Measurements from ENCODE around the gene ZSCAN12. TPM values are rescaled to one million over a fixed set of nuclear protein-coding genes. Genes with fewer than 3 reads are reported as not detected.
A peak's percentile ranks its signal among the peaks of the same experiment; 100 is the strongest.
"Not testable (repeated sequence)": the region's sequence is repeated elsewhere in the genome, so short reads cannot be mapped to it uniquely, and the experiment has no call there.

The ZSCAN12 gene
- total RNA-seq, 1 donor from 2014 or later, result 16.7 TPM

DNA sequence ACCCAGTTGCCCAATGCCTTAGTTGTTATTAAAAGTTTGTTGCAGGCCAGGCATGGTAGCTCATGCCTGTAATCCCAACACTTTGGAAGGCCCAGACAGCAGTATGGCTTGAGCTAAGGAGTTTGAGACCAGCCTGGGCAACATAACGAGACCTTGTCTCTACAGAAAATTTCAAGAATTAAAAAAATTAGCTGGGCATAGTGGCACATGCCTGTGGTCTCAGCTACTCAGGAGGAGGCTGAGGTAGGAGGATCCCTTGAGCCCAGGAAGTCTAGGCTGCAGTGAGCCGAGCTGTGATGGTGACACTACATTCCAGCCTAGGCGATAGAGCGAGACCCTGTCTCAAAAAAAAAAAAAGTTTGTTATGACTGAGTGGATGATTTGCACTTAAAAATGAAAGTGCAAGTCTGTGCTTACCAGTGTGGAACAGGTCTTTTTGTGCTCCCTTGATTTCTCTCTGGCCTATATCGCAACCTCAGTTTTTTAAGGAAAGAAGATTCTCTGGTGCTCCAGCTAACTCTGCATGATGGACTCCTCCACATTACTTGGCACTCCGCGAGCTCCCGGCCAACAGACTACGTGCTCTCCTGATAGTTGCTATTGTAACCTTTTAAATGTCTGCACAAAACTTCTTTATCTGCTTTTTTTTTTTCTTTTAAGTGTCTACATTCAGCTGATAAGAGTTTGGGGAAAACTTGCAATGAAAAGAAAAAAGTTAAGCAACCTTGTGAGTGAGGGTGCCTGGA, 27.7 kb downstream of the ZSCAN12 start:
- Mint-ChIP-seq H3K27ac (ENCODE audit: unreplicated experiment) (no peak overlapping the region), H3K4me3 (ENCODE audit: unreplicated experiment) (no peak overlapping the region), H3K36me3 (ENCODE audit: unreplicated experiment) (no peaks in the 10 kb centered on the region), H3K9me3 (ENCODE audit: unreplicated experiment) (no peaks in the 10 kb centered on the region), H3K27me3 (ENCODE audit: unreplicated experiment) (no peaks in the 10 kb centered on the region), H3K4me1 (ENCODE audit: low read depth, unreplicated experiment) (no peaks in the 10 kb centered on the region)
- DNase-seq, result no peak
- TF ChIP-seq, protein P1, sequence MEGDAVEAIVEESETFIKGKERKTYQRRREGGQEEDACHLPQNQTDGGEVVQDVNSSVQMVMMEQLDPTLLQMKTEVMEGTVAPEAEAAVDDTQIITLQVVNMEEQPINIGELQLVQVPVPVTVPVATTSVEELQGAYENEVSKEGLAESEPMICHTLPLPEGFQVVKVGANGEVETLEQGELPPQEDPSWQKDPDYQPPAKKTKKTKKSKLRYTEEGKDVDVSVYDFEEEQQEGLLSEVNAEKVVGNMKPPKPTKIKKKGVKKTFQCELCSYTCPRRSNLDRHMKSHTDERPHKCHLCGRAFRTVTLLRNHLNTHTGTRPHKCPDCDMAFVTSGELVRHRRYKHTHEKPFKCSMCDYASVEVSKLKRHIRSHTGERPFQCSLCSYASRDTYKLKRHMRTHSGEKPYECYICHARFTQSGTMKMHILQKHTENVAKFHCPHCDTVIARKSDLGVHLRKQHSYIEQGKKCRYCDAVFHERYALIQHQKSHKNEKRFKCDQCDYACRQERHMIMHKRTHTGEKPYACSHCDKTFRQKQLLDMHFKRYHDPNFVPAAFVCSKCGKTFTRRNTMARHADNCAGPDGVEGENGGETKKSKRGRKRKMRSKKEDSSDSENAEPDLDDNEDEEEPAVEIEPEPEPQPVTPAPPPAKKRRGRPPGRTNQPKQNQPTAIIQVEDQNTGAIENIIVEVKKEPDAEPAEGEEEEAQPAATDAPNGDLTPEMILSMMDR (IDR thresholded peaks at IDR 0.05; ENCODE audit: partially characterized antibody, unreplicated experiment), result no peak

DNA sequence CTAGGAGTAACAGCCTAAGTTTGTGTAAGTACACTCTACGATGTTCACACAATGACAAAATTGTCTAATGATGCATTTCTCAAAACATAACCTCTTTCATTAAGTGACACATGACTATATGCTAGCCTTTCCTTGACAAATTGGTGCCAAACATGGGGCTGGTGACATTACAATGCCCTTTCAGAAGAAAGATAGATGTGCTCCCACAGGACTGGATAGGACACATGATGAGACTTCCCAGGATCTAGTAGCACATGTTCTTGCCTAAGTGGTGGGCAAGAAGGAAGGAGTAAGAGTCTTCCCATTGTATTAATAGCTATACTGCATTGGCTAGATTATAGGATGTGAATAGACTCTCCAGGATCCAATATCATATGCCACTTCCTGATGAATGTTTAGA, 28.3 kb downstream of the ZSCAN12 start:
- DNase-seq, result no peak
- H3K36me3 Mint-ChIP-seq (ENCODE audit: unreplicated experiment), result no peaks in the 10 kb centered on the region
- no peaks in the 10 kb centered on the region for H3K9me3 Mint-ChIP-seq (ENCODE audit: unreplicated experiment)
- H3K27me3 Mint-ChIP-seq (ENCODE audit: unreplicated experiment), result no peaks in the 10 kb centered on the region
- H3K4me1 Mint-ChIP-seq (ENCODE audit: low read depth, unreplicated experiment), result no peaks in the 10 kb centered on the region
- TF ChIP-seq, protein P1 (IDR thresholded peaks at IDR 0.05; ENCODE audit: partially characterized antibody, unreplicated experiment), result no peak
- no peak overlapping the region for H3K27ac Mint-ChIP-seq (ENCODE audit: unreplicated experiment)
- no peak overlapping the region for H3K4me3 Mint-ChIP-seq (ENCODE audit: unreplicated experiment)

DNA sequence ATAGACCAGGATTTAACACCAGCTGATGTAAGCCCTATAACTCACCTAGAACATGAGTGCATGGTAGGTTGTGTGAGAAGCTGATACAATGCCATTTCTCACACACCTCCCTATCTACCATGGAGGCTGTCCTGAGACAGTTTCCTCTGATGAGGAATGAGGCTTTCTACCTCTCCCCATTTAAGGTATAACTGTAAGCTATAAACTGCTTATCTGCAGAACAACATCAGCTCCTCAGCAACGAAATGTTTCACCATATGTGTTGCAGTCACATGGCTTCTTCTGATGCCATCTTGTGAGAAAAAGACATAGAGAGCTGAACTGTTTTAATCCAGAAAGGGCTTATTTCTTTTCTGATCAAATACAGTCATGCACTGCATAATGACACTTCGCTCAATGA, 29.1 kb downstream of the ZSCAN12 start:
- H3K4me3 Mint-ChIP-seq (ENCODE audit: unreplicated experiment), result no peak overlapping the region
- DNase-seq, result no peak
- peaks cover 2% of the 10 kb centered on the region for H3K36me3 Mint-ChIP-seq (ENCODE audit: unreplicated experiment)
- H3K27me3 Mint-ChIP-seq (ENCODE audit: unreplicated experiment), result no peaks in the 10 kb centered on the region
- peak overlapping the region; percentile 40 for H3K27ac Mint-ChIP-seq (ENCODE audit: unreplicated experiment)
- H3K4me1 Mint-ChIP-seq (ENCODE audit: low read depth, unreplicated experiment), result no peaks in the 10 kb centered on the region
- no peaks in the 10 kb centered on the region for H3K9me3 Mint-ChIP-seq (ENCODE audit: unreplicated experiment)
- TF ChIP-seq, protein P1 (IDR thresholded peaks at IDR 0.05; ENCODE audit: partially characterized antibody, unreplicated experiment), result no peak

GRCh38 chr6:28369463-28369862, 30.1 kb downstream of the ZSCAN12 start:
- Mint-ChIP-seq H3K27ac (ENCODE audit: unreplicated experiment) (no peak overlapping the region), H3K4me1 (ENCODE audit: low read depth, unreplicated experiment) (no peaks in the 10 kb centered on the region), H3K4me3 (ENCODE audit: unreplicated experiment) (no peak overlapping the region), H3K9me3 (ENCODE audit: unreplicated experiment) (no peaks in the 10 kb centered on the region), H3K27me3 (ENCODE audit: unreplicated experiment) (peaks cover 3% of the 10 kb centered on the region), H3K36me3 (ENCODE audit: unreplicated experiment) (peaks cover 8% of the 10 kb centered on the region)
- DNase-seq, result no peak
- TF ChIP-seq, protein P1 (IDR thresholded peaks at IDR 0.05; ENCODE audit: partially characterized antibody, unreplicated experiment), result no peak

- no peak overlapping the region for H3K27ac Mint-ChIP-seq (ENCODE audit: unreplicated experiment)
- peaks cover 3% of the 10 kb centered on the region for H3K27me3 Mint-ChIP-seq (ENCODE audit: unreplicated experiment)
- no peaks in the 10 kb centered on the region for H3K9me3 Mint-ChIP-seq (ENCODE audit: unreplicated experiment)
- H3K4me1 Mint-ChIP-seq (ENCODE audit: low read depth, unreplicated experiment), result no peaks in the 10 kb centered on the region
- DNase-seq, result no peak
- no peak overlapping the region for H3K4me3 Mint-ChIP-seq (ENCODE audit: unreplicated experiment)
- peaks cover 8% of the 10 kb centered on the region for H3K36me3 Mint-ChIP-seq (ENCODE audit: unreplicated experiment)
- TF ChIP-seq, protein P1 (IDR thresholded peaks at IDR 0.05; ENCODE audit: partially characterized antibody, unreplicated experiment), result no peak
These were observed 31.0 kb downstream of the ZSCAN12 start for GRCh38 chr6:28368522-28368921.

DNA sequence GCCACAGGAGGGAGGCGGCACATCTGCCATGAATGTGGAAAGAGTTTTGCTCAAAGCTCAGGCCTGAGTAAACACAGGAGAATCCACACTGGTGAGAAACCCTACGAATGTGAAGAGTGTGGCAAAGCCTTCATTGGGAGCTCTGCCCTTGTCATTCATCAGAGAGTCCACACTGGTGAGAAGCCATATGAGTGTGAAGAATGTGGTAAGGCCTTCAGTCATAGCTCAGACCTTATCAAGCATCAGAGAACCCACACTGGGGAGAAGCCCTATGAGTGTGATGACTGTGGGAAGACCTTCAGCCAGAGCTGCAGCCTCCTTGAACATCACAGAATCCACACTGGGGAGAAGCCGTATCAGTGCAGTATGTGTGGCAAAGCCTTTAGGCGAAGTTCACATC, 34.0 kb downstream of the ZSCAN12 start:
- H3K9me3 Mint-ChIP-seq (ENCODE audit: unreplicated experiment); H3K27me3 Mint-ChIP-seq (ENCODE audit: unreplicated experiment); DNase-seq; H3K36me3 Mint-ChIP-seq (ENCODE audit: unreplicated experiment); H3K4me3 Mint-ChIP-seq (ENCODE audit: unreplicated experiment); H3K27ac Mint-ChIP-seq (ENCODE audit: unreplicated experiment); H3K4me1 Mint-ChIP-seq (ENCODE audit: low read depth, unreplicated experiment): not testable (repeated sequence)
